Activated CD8-positive, alpha-beta memory T cell treated with anti-CD3 and anti-CD28 coated beads, Interleukin-2, amount 50 U/mL, for 1 hour (primary cell): Measurements from ENCODE around the gene TBX10.
"Not testable (repeated sequence)": the region's sequence is repeated elsewhere in the genome, so short reads cannot be mapped to it uniquely, and the experiment has no call there.

ENCODE experiments used
- DNase-seq: peaks from one replicate; pipeline ENCODE4 v3.0.0-alpha.2; 2020; ENCODE audit errors: extremely low read depth

Gene TBX10

GRCh38 chr11:67616431-67617242 is 22.9 kb downstream of the TBX10 start:
- DNase-seq = no peak

GRCh38 chr11:67615728-67616430 is 23.7 kb downstream of the TBX10 start:
- DNase-seq = no peak

- no peak for DNase-seq
These were observed 24.5 kb downstream of the TBX10 start for GRCh38 chr11:67614730-67615714.

GRCh38 chr11:67613960-67614715 is 25.4 kb downstream of the TBX10 start:
- peak; percentile 52 for DNase-seq

- DNase-seq = no peak
These were observed 26.1 kb downstream of the TBX10 start for GRCh38 chr11:67613313-67613959.

- no peak for DNase-seq
These were observed 26.8 kb downstream of the TBX10 start for GRCh38 chr11:67612751-67613150.

GRCh38 chr11:67611704-67612587 is 27.6 kb downstream of the TBX10 start:
- DNase-seq = no peak

- no peak for DNase-seq
These were observed 28.4 kb downstream of the TBX10 start for GRCh38 chr11:67611165-67611564.

- no peak for DNase-seq
These were observed 29.2 kb downstream of the TBX10 start for GRCh38 chr11:67610302-67610868.

GRCh38 chr11:67609316-67609715 is 30.2 kb downstream of the TBX10 start:
- DNase-seq = no peak

GRCh38 chr11:67608486-67608885 is 31.1 kb downstream of the TBX10 start:
- DNase-seq = no peak

GRCh38 chr11:67607507-67607906 is 32.1 kb downstream of the TBX10 start:
- no peak for DNase-seq

- DNase-seq = peak; percentile 85
These were observed 32.9 kb downstream of the TBX10 start, which contains the start of gene NDUFV1 for GRCh38 chr11:67606492-67607295. Gene NDUFV1, plus strand, starts transcription at chr11:67606936. Its CDS starts 69 bp downstream, at chr11:67607005.

- DNase-seq = no peak
These were observed 33.5 kb downstream of the TBX10 start for GRCh38 chr11:67606093-67606491.

- no peak for DNase-seq
These were observed 34.1 kb downstream of the TBX10 start for GRCh38 chr11:67605231-67606011.

- DNase-seq = no peak
These were observed 34.7 kb downstream of the TBX10 start for GRCh38 chr11:67604815-67605214.

- DNase-seq = not testable (repeated sequence)
These were observed 35.4 kb downstream of the TBX10 start for GRCh38 chr11:67604119-67604518.

GRCh38 chr11:67601098-67601497 is 38.5 kb downstream of the TBX10 start:
- no peak for DNase-seq
